K562 (cell line): ENCODE data around the gene NAT9. TPM values are rescaled to one million over a fixed set of nuclear protein-coding genes. Genes with fewer than 3 reads are reported as not detected.

Source experiments
- ATAC-seq: fragments of 200-7000 bp; cut with Tn5 transposase; 3 replicates; pipeline ENCODE4 v1.9.1; 2020; ENCODE audit warnings: moderate library complexity
- BruUV-seq: library from RNA; stranded (reverse); fragments of 400-500 nt; replicated peaks from 2 replicates; lab custom pipeline; 2021; lab: Mats Ljungman, UMichigan
- CTCF ChIA-PET: fragments of 300-600 bp; formaldehyde crosslinking; extraction: SDS; loops from one replicate; lab custom pipeline; 2021; ENCODE audit warnings: low intra/inter-chr PET ratio; lab: Yijun Ruan, JAX
- POLR2A ChIA-PET: fragments of 300-600, 350-650 bp; sonication (Branson Sonifier 250); formaldehyde crosslinking; extraction: SDS; loops from one replicate; lab custom pipeline; 2021; ENCODE audit warnings: antibody characterized with exemption, inconsistent platforms; lab: Yijun Ruan, JAX
- DNase-seq, 4 experiments: peaks; one replicate each; pipeline versions ENCODE4 v3.0.0 to v3.0.0-alpha.2; 2011 to 2018; ENCODE audit warnings: low spot score in 3 of 4, mixed read lengths in 3 of 4; ENCODE audit errors: extremely low read depth in 1 of 4
- FAIRE-seq: peaks from 2 replicates; lab custom pipeline; 2011; peaks lifted over from hg19 to GRCh38; lab: Jason Lieb, UNC
- H2AFZ ChIP-seq: 2 replicates; pipeline ENCODE4 v1.6.0; 2011; ENCODE audit warnings: low read depth, low read length, control low read depth, inconsistent platforms
- H3K27ac ChIP-seq: fragments of 200-600 bp; 3 replicates; pipeline ENCODE4 v1.8.0; 2011; ENCODE audit warnings: low read depth, mild to moderate bottlenecking, control low read depth, inconsistent platforms, low read length, moderate library complexity, mixed read lengths; ENCODE audit errors: extremely low read depth
- H3K27me3 ChIP-seq, 2 experiments: fragments of 300-600 bp in 1 of 2; 2 replicates in 1 of 2; 3 replicates in 1 of 2; pipeline versions ENCODE4 v1.6.0 to v1.8.0; 2011; ENCODE audit warnings: inconsistent platforms in 2 of 2, low read length in 2 of 2, mild to moderate bottlenecking in 1 of 2, mixed read lengths in 1 of 2, moderate library complexity in 1 of 2; ENCODE audit not compliant: control insufficient read depth in 2 of 2, insufficient read depth in 2 of 2
- H3K36me3 ChIP-seq: fragments of 300-600 bp; 3 replicates; pipeline ENCODE4 v1.8.0; 2011; ENCODE audit warnings: mild to moderate bottlenecking, low read length, inconsistent platforms; ENCODE audit not compliant: control insufficient read depth, insufficient read depth
- H3K4me1 ChIP-seq, 2 experiments: fragments of 200-600 bp in 1 of 2; replicated peaks in 1 of 2; 2 replicates in 1 of 2; 3 replicates in 1 of 2; pipeline versions ENCODE4 v1.5.1 to v1.8.0; 2011; ENCODE audit warnings: inconsistent platforms in 2 of 2, low read length in 2 of 2, mild to moderate bottlenecking in 1 of 2, mixed read lengths in 1 of 2, moderate library complexity in 1 of 2; ENCODE audit not compliant: control insufficient read depth in 2 of 2, insufficient read depth in 2 of 2
- H3K4me2 ChIP-seq: 2 replicates; pipeline ENCODE4 v1.6.1; 2011; ENCODE audit warnings: low read length, control low read depth, inconsistent platforms, mixed read lengths; ENCODE audit not compliant: insufficient read depth
- H3K4me3 ChIP-seq: fragments of 200-600 bp; sonication (generic), shearing (Covaris generic); 2 replicates; pipeline ENCODE4 v1.5.1; 2016; ENCODE audit warnings: control low read depth, inconsistent platforms
- H3K79me2 ChIP-seq: fragments of 200-600 bp; 3 replicates; pipeline ENCODE4 v1.8.0; 2011; ENCODE audit warnings: low read length, inconsistent platforms; ENCODE audit not compliant: control insufficient read depth, insufficient read depth
- H3K9ac ChIP-seq, 2 experiments: 2 replicates each; pipeline versions ENCODE4 v1.6.0 to v1.6.1; 2011; ENCODE audit warnings: low read depth in 2 of 2, low read length in 2 of 2, control low read depth in 1 of 2, inconsistent platforms in 1 of 2, mild to moderate bottlenecking in 1 of 2, mixed read lengths in 1 of 2; ENCODE audit not compliant: insufficient read depth in 1 of 2
- H3K9me1 ChIP-seq: one replicate; pipeline ENCODE4 v1.6.0; 2011; ENCODE audit warnings: inconsistent platforms, mild to moderate bottlenecking, low read length, moderate library complexity; ENCODE audit not compliant: control insufficient read depth, insufficient read depth
- H3K9me3 ChIP-seq: replicated peaks from 2 replicates; pipeline ENCODE4 v1.5.1; 2011; ENCODE audit warnings: low read depth, low read length, inconsistent platforms; ENCODE audit not compliant: control insufficient read depth, insufficient read depth
- H4K20me1 ChIP-seq: replicated peaks from 2 replicates; pipeline ENCODE4 v1.6.1; 2011; ENCODE audit warnings: low read length, inconsistent platforms, mixed read lengths; ENCODE audit not compliant: control insufficient read depth, insufficient read depth
- BRF2 ChIP-seq: IDR thresholded peaks from 3 replicates; pipeline ENCODE4 v1.6.1; 2011; ENCODE audit warnings: borderline replicate concordance, mild to moderate bottlenecking; ENCODE audit not compliant: insufficient read length, insufficient read depth
- ELF4 ChIP-seq: fragments of 450-650 bp; formaldehyde crosslinking; IDR thresholded peaks from 2 replicates; pipeline ENCODE4 v1.4.0; 2022; ENCODE audit warnings: missing genetic modification characterization
- GATAD2B ChIP-seq: fragments of 450-650 bp; IDR thresholded peaks from 2 replicates; pipeline ENCODE4 v1.6.1; 2017; ENCODE audit warnings: mild to moderate bottlenecking, borderline replicate concordance
- PURB ChIP-seq: sonication (generic); formaldehyde crosslinking; IDR thresholded peaks from 2 replicates; pipeline ENCODE4 v1.9.0; 2021; ENCODE audit warnings: low read depth, mild to moderate bottlenecking, missing genetic modification reagents
- SMAD2 ChIP-seq: fragments of 150-350 bp; IDR thresholded peaks from 2 replicates; pipeline ENCODE4 v1.6.1; 2014; ENCODE audit warnings: low read depth, mild to moderate bottlenecking, low read length
- ZBTB8A ChIP-seq: fragments of 450-650 bp; IDR thresholded peaks from 2 replicates; pipeline ENCODE4 v1.6.1; 2018; ENCODE audit warnings: mild to moderate bottlenecking, moderate library complexity; ENCODE audit not compliant: partially characterized antibody
- ZNF124 ChIP-seq: sonication (generic); formaldehyde crosslinking; IDR thresholded peaks from 2 replicates; pipeline ENCODE4 v1.8.1; 2022; ENCODE audit warnings: missing genetic modification reagents
- ZZZ3 ChIP-seq: fragments of 450-650 bp; IDR thresholded peaks from 2 replicates; pipeline ENCODE4 v1.6.1; 2016; ENCODE audit warnings: antibody characterized with exemption, mild to moderate bottlenecking, moderate library complexity
- WGBS: fragments of 100-300 bp; shearing (Covaris generic); methylation state at CpG from one replicate; pipeline ENCODE4 v1.1.6; 2016; ENCODE audit warnings: low coverage, mixed read lengths; ENCODE audit not compliant: insufficient coverage; ENCODE audit errors: missing lambda C conversion rate; 5-methylcytosine and 5-hydroxymethylcytosine counted together
- in situ Hi-C: fragments of 300-500 bp; cut with MboI; formaldehyde crosslinking; loops from 4 replicates; pipeline ENCODE4 v1.15.0; 2018; ENCODE audit warnings: inconsistent platforms, mixed read lengths
- intact Hi-C: fragments of 100-400 bp; cut with micrococcal nuclease; formaldehyde crosslinking; loops from 2 replicates; pipeline ENCODE4 v1.14.2; 2022
- polyA plus RNA-seq, 8 experiments: library from polyadenylated mRNA; depleted of rRNA in 4 of 8; stranded (reverse) in 5 of 8; unstranded in 3 of 8; fragments of >200 nt; fragmentation: Nextera tagmentation in 2 of 8; fragmentation: Illumina TruSeq in 1 of 8; extraction: Ambion mirVana in 2 of 8; extraction: Trizol in 1 of 8; gene quantifications; 2 replicates each; pipeline versions ENCODE4 v1.2.1 to v1.2.3, GENCODE V29; 2011 to 2014; ENCODE audit warnings: inconsistent platforms in 1 of 8, missing spikeins in 1 of 8
- total RNA-seq, 7 experiments: library from RNA; depleted of rRNA in 6 of 7; stranded (reverse); fragments of >200 nt in 6 of 7; fragmentation: Illumina TruSeq in 2 of 7; extraction: Trizol in 2 of 7; gene quantifications; 2 replicates each; pipeline versions ENCODE4 v1.2.1 to v1.2.3, GENCODE V29; 2011 to 2021; ENCODE audit warnings: low replicate concordance in 1 of 7
- TF ChIP-seq, protein P1 (sequence below), 2 experiments: fragments of 450-650 bp; IDR thresholded peaks; 2 replicates each; pipeline ENCODE4 v1.6.1; 2018; ENCODE audit warnings: mild to moderate bottlenecking in 2 of 2, low read depth in 1 of 2; ENCODE audit not compliant: partially characterized antibody in 2 of 2
- TF ChIP-seq, protein P2 (sequence below): sonication (generic); formaldehyde crosslinking; IDR thresholded peaks from 2 replicates; pipeline ENCODE4 v1.8.0; 2022; ENCODE audit warnings: missing genetic modification reagents, mild to moderate bottlenecking, moderate library complexity, borderline replicate concordance

Gene NAT9
- total and polyA plus RNA-seq, 9 of the 15 experiments (the other 6 are each of a cell fraction or from before 2014, with no cell fraction given) = 4.2 to 63.6 (median 40.8) TPM

- POLR2A ChIA-PET = interaction anchor here (1.1 kb wide), 1 partner anchor 18 kb away, joined by 3 read pairs; no protein-coding TSS in a partner anchor
- CTCF ChIA-PET = interaction anchor here (0.6 kb wide), 1 partner anchor 29 kb away, joined by 3 read pairs; no protein-coding TSS in a partner anchor
- Histone ChIP-seq H3K4me2 (no peak overlapping the region), H3K4me3 (no peak overlapping the region), H4K20me1 (peaks cover 5% of the 10 kb centered on the region; the same call in 1 of the 2 replicates), H3K9me1 (no peaks in the 10 kb centered on the region), H3K9me3 (no peaks in the 10 kb centered on the region), H2AFZ (no peak overlapping the region), H3K79me2 (no peaks in the 10 kb centered on the region), H3K27me3 (peaks cover 23 to 51% of the 10 kb centered on the region in 2 experiments; a peak in 4 of 5 replicates), H3K36me3 (no peaks in the 10 kb centered on the region), H3K4me1 (peaks cover 17 to 35% of the 10 kb centered on the region in 2 experiments), H3K9ac (no peak overlapping the region), H3K27ac (no peak overlapping the region)
- no TSS peak for BruUV-seq
- FAIRE-seq (no peak), DNase-seq (no peak), ATAC-seq (no peak)
- intact Hi-C loops (loop anchor here (5.0 kb wide), 1 partner anchor 110 kb away; no protein-coding TSS in a partner anchor), in situ Hi-C loops (loop anchor here (5.0 kb wide), 1 partner anchor 215 kb away; no protein-coding TSS in a partner anchor)
- TF ChIP-seq PURB (no peak), ZZZ3 (no peak), BRF2 (no peak), SMAD2 (no peak), ELF4 (CRISPR knock-in tag) (no peak), ZNF124 (no peak), GATAD2B (no peak), ZBTB8A (no peak)
- TF ChIP-seq, protein P1, sequence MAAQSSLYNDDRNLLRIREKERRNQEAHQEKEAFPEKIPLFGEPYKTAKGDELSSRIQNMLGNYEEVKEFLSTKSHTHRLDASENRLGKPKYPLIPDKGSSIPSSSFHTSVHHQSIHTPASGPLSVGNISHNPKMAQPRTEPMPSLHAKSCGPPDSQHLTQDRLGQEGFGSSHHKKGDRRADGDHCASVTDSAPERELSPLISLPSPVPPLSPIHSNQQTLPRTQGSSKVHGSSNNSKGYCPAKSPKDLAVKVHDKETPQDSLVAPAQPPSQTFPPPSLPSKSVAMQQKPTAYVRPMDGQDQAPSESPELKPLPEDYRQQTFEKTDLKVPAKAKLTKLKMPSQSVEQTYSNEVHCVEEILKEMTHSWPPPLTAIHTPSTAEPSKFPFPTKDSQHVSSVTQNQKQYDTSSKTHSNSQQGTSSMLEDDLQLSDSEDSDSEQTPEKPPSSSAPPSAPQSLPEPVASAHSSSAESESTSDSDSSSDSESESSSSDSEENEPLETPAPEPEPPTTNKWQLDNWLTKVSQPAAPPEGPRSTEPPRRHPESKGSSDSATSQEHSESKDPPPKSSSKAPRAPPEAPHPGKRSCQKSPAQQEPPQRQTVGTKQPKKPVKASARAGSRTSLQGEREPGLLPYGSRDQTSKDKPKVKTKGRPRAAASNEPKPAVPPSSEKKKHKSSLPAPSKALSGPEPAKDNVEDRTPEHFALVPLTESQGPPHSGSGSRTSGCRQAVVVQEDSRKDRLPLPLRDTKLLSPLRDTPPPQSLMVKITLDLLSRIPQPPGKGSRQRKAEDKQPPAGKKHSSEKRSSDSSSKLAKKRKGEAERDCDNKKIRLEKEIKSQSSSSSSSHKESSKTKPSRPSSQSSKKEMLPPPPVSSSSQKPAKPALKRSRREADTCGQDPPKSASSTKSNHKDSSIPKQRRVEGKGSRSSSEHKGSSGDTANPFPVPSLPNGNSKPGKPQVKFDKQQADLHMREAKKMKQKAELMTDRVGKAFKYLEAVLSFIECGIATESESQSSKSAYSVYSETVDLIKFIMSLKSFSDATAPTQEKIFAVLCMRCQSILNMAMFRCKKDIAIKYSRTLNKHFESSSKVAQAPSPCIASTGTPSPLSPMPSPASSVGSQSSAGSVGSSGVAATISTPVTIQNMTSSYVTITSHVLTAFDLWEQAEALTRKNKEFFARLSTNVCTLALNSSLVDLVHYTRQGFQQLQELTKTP (IDR thresholded peaks at IDR 0.05; ENCODE audit: low read depth in 1 of 2, partially characterized antibody in 2 of 2) = no peak
- TF ChIP-seq, protein P2, sequence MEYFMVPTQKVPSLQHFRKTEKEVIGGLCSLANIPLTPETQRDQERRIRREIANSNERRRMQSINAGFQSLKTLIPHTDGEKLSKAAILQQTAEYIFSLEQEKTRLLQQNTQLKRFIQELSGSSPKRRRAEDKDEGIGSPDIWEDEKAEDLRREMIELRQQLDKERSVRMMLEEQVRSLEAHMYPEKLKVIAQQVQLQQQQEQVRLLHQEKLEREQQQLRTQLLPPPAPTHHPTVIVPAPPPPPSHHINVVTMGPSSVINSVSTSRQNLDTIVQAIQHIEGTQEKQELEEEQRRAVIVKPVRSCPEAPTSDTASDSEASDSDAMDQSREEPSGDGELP = no peak
- 0% methylated on average over 3 of the region's 4 CpGs for WGBS
These were observed 34.0 kb downstream of the NAT9 start for GRCh38 chr17:74742153-74742515.
